WTC11 (cell line): ENCODE measurements around the gene CENPE. TPM values are rescaled to one million over a fixed set of nuclear protein-coding genes. Genes with fewer than 3 reads are reported as not detected.

Experiments used
- ATF2 ChIP-seq: sonication (generic); formaldehyde crosslinking; IDR thresholded peaks from 2 replicates; pipeline ENCODE4 v1.8.1; 2022; ENCODE audit warnings: low read depth, missing genetic modification reagents, borderline replicate concordance
- CREM ChIP-seq: sonication (generic); formaldehyde crosslinking; IDR thresholded peaks from 2 replicates; pipeline ENCODE4 v1.8.1; 2022; ENCODE audit warnings: mild to moderate bottlenecking, missing genetic modification reagents, moderate library complexity
- E2F1 ChIP-seq: sonication (generic); formaldehyde crosslinking; IDR thresholded peaks from 2 replicates; pipeline ENCODE4 v1.8.0; 2022; ENCODE audit warnings: mild to moderate bottlenecking, missing genetic modification reagents
- FOXK1 ChIP-seq: sonication (generic); formaldehyde crosslinking; IDR thresholded peaks from 2 replicates; pipeline ENCODE4 v1.8.0; 2022; ENCODE audit warnings: mild to moderate bottlenecking, moderate library complexity, missing genetic modification reagents
- FOXP1 ChIP-seq: sonication (generic); formaldehyde crosslinking; IDR thresholded peaks from 2 replicates; pipeline ENCODE4 v1.8.0; 2022; ENCODE audit warnings: missing genetic modification reagents, mild to moderate bottlenecking, moderate library complexity, borderline replicate concordance
- HMGXB4 ChIP-seq: sonication (generic); formaldehyde crosslinking; IDR thresholded peaks from 2 replicates; pipeline ENCODE4 v1.8.1; 2023; ENCODE audit warnings: mild to moderate bottlenecking, moderate library complexity, missing genetic modification reagents
- IRF1 ChIP-seq: sonication (generic); formaldehyde crosslinking; IDR thresholded peaks from 2 replicates; pipeline ENCODE4 v1.8.0; 2023; ENCODE audit warnings: missing genetic modification reagents
- MYBL2 ChIP-seq: sonication (generic); formaldehyde crosslinking; IDR thresholded peaks from 2 replicates; pipeline ENCODE4 v1.8.1; 2023; ENCODE audit warnings: mild to moderate bottlenecking, moderate library complexity, missing genetic modification reagents
- NFATC4 ChIP-seq: fragments of 250-450 bp; sonication (Bioruptor Pico); IDR thresholded peaks from 2 replicates; pipeline ENCODE4 v1.9.0; 2021; ENCODE audit warnings: mild to moderate bottlenecking
- NR2C2 ChIP-seq: sonication (generic); formaldehyde crosslinking; IDR thresholded peaks from 2 replicates; pipeline ENCODE4 v1.8.0; 2022; ENCODE audit warnings: mild to moderate bottlenecking, missing genetic modification reagents
- PREB ChIP-seq: sonication (generic); formaldehyde crosslinking; IDR thresholded peaks from 2 replicates; pipeline ENCODE4 v1.8.1; 2022; ENCODE audit warnings: mild to moderate bottlenecking, missing genetic modification reagents, moderate library complexity, borderline replicate concordance
- SMAD3 ChIP-seq: sonication (generic); formaldehyde crosslinking; IDR thresholded peaks from 2 replicates; pipeline ENCODE4 v1.8.0; 2022; ENCODE audit warnings: missing genetic modification reagents, mild to moderate bottlenecking, borderline replicate concordance
- STAT6 ChIP-seq: sonication (generic); formaldehyde crosslinking; conservative IDR thresholded peaks from 2 replicates; pipeline ENCODE4 v1.8.1; 2023; ENCODE audit warnings: mild to moderate bottlenecking, low read depth, missing genetic modification reagents, moderate library complexity
- ZBTB43 ChIP-seq: sonication (generic); formaldehyde crosslinking; IDR thresholded peaks from 2 replicates; pipeline ENCODE4 v1.8.1; 2023; ENCODE audit warnings: mild to moderate bottlenecking, missing genetic modification reagents
- ZNF232 ChIP-seq: sonication (generic); formaldehyde crosslinking; IDR thresholded peaks from 2 replicates; pipeline ENCODE4 v1.8.0; 2022; ENCODE audit warnings: mild to moderate bottlenecking, missing genetic modification reagents
- ZNF263 ChIP-seq: sonication (generic); formaldehyde crosslinking; IDR thresholded peaks from 2 replicates; pipeline ENCODE4 v1.8.1; 2022; ENCODE audit warnings: low read depth, mild to moderate bottlenecking, moderate library complexity, missing genetic modification reagents
- ZNF281 ChIP-seq: sonication (generic); formaldehyde crosslinking; IDR thresholded peaks from 2 replicates; pipeline ENCODE4 v1.8.0; 2023; ENCODE audit warnings: mild to moderate bottlenecking, missing genetic modification reagents
- ZNF671 ChIP-seq: fragments of 250-450 bp; sonication (Bioruptor Pico); IDR thresholded peaks from 2 replicates; pipeline ENCODE4 v1.8.0; 2021; ENCODE audit warnings: mild to moderate bottlenecking
- total RNA-seq: library from RNA; stranded (reverse); gene quantifications from 3 replicates; pipeline ENCODE4 v1.2.3, GENCODE V29; 2021

The CENPE gene
- total RNA-seq, 1 experiment from 2014 or later = 46.6 TPM

GRCh38 chr4:103075894-103076746, 122.0 kb downstream of the CENPE start (continued):
- TF ChIP-seq ZNF281 (CRISPR knock-in tag) (0 out of 2 replicates have a peak, but pooled peaks have one; percentile 61), HMGXB4 (CRISPR knock-in tag) (peak; percentile 96), ATF2 (no peak), FOXK1 (no peak; the same call in 1 of the 2 replicates), MYBL2 (CRISPR knock-in tag) (peak; percentile 82; the same call in 1 of the 2 replicates), IRF1 (CRISPR knock-in tag) (no peak), ZNF671 (CRISPR knock-in tag) (no peak), ZBTB43 (CRISPR knock-in tag) (peak; percentile 53; the same call in 1 of the 2 replicates), STAT6 (no peak), E2F1 (CRISPR knock-in tag) (peak; percentile 81; the same call in 1 of the 2 replicates), NFATC4 (no peak), PREB (CRISPR knock-in tag) (no peak), ZNF263 (peak; percentile 79; the same call in 1 of the 2 replicates), CREM (no peak), NR2C2 (no peak), SMAD3 (CRISPR knock-in tag) (no peak; the same call in 1 of the 2 replicates), ZNF232 (CRISPR knock-in tag) (no peak), FOXP1 (CRISPR knock-in tag) (peak; percentile 87)
